Activated CD8-positive, alpha-beta memory T cell treated with anti-CD3 and anti-CD28 coated beads for 1 hour (primary cell): ENCODE results near the gene AP3D1.

Experiments
- DNase-seq, 2 donors: peaks; one replicate each; pipeline ENCODE4 v3.0.0-alpha.2; 2020; ENCODE audit warnings: low read depth in 1 of 2; ENCODE audit errors: extremely low read depth in 1 of 2

Gene AP3D1

GRCh38 chr19:2070436-2070827, 80.9 kb downstream of the AP3D1 start:
- DNase-seq = no peak

- DNase-seq = no peak
These were observed 86.4 kb downstream of the AP3D1 start for GRCh38 chr19:2064788-2065524.

- no peak for DNase-seq
These were observed 87.0 kb downstream of the AP3D1 start for GRCh38 chr19:2064395-2064787.

- no peak for DNase-seq
These were observed 87.5 kb downstream of the AP3D1 start for GRCh38 chr19:2063824-2064223.

GRCh38 chr19:2062770-2063169, 88.6 kb downstream of the AP3D1 start:
- DNase-seq = no peak

GRCh38 chr19:2062389-2062729, 89.0 kb downstream of the AP3D1 start:
- no peak for DNase-seq

GRCh38 chr19:2061495-2062388, 89.6 kb downstream of the AP3D1 start:
- DNase-seq = peak; percentile 98 to 100

GRCh38 chr19:2060884-2061494, 90.4 kb downstream of the AP3D1 start:
- no peak for DNase-seq

GRCh38 chr19:2059422-2060201, 91.8 kb downstream of the AP3D1 start:
- no peak for DNase-seq

GRCh38 chr19:2058570-2059421, 92.6 kb downstream of the AP3D1 start:
- no peak for DNase-seq

- DNase-seq = no peak
These were observed 93.6 kb downstream of the AP3D1 start for GRCh38 chr19:2057484-2058469.

- no peak for DNase-seq
These were observed 94.6 kb downstream of the AP3D1 start for GRCh38 chr19:2056837-2057192.

- DNase-seq = no peak
These were observed 95.2 kb downstream of the AP3D1 start for GRCh38 chr19:2055931-2056836.

GRCh38 chr19:2054763-2055162, 96.6 kb downstream of the AP3D1 start:
- no peak for DNase-seq

- DNase-seq = no peak
These were observed 97.6 kb downstream of the AP3D1 start for GRCh38 chr19:2053601-2054389.

- DNase-seq = no peak
These were observed 99.3 kb downstream of the AP3D1 start for GRCh38 chr19:2051773-2052704.
